Activated CD8-positive, alpha-beta memory T cell treated with anti-CD3 and anti-CD28 coated beads for 36 hours (primary cell): Measurements from ENCODE around the gene TXNDC15. TPM values are rescaled to one million over a fixed set of nuclear protein-coding genes. Genes with fewer than 3 reads are reported as not detected.
"Not testable (repeated sequence)": the region's sequence is repeated elsewhere in the genome, so short reads cannot be mapped to it uniquely, and the experiment has no call there.

Experiments used
- CTCF ChIA-PET: fragments of 350-600 bp; sonication (Branson Sonifier 250); formaldehyde crosslinking; loops from one replicate; lab custom pipeline; 2021; ENCODE audit warnings: antibody characterized with exemption; lab: Charles Lee
- POLR2A ChIA-PET: fragments of 350-600 bp; sonication (Branson Sonifier 250); formaldehyde crosslinking; loops from one replicate; lab custom pipeline; 2021; ENCODE audit warnings: antibody characterized with exemption; lab: Charles Lee
- total RNA-seq, 2 experiments: library from RNA; stranded (reverse); gene quantifications; one replicate each; pipeline ENCODE4 v1.2.3, GENCODE V29; 2021

TXNDC15 gene, protein sequence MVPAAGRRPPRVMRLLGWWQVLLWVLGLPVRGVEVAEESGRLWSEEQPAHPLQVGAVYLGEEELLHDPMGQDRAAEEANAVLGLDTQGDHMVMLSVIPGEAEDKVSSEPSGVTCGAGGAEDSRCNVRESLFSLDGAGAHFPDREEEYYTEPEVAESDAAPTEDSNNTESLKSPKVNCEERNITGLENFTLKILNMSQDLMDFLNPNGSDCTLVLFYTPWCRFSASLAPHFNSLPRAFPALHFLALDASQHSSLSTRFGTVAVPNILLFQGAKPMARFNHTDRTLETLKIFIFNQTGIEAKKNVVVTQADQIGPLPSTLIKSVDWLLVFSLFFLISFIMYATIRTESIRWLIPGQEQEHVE
- 10 to 100 TPM; 33.7 to 43.3 TPM for total RNA-seq

DNA sequence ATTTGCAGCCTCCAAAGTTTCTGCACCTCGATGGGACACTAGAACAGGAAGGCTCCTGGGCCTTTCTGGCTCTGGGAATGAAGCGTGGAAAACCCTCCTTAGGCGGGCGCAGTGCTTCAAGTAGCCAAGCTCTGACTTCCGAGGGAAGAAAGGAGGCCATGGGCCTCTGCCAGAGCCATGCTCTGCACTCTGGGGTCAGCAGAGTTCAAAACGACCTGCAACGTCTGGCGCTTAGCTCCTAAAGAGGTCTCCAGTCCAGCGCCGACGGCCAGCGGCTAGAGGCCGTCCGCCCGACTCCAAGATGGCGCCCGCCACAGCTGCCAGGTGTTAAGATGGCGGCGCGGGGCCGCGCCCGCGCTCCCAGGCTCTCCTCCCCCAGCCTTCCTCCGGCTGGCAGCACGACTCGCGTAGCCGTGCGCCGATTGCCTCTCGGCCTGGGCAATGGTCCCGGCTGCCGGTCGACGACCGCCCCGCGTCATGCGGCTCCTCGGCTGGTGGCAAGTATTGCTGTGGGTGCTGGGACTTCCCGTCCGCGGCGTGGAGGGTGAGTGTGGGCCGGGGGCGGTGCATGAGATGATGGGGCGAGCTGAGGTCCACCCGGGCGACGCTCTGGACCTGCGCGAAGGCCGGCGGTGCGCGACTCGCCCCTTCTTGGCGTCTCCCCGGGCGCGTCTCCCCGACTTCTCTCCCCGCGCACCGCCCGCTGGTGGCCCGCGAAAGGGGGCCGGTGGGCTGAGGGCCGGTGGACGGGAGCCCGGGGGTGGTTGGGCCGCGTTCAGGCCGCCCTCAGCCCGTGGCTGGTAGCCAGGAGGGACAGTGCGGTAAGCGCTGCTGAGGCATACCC lies at the start of gene TXNDC15:
TSS of gene TXNDC15 (plus strand) at position 385 of the 844 bp plus-strand sequence. CDS start at position 442, 57 bp downstream.
- ChIA-PET POLR2A (interaction anchor here (0.5 to 2.0 kb wide), 8 partner anchors 13 to 136 kb away, joined by 4 to 18 read pairs (median 6); partner anchors contain the start of genes C5orf24, CAMLG, DDX46 and PCBD2), CTCF (interaction anchor here (1.7 to 2.2 kb wide), 3 partner anchors 12 to 30 kb away, joined by 3 to 7 read pairs (median 5); partner anchors contain the start of gene PCBD2)

DNA sequence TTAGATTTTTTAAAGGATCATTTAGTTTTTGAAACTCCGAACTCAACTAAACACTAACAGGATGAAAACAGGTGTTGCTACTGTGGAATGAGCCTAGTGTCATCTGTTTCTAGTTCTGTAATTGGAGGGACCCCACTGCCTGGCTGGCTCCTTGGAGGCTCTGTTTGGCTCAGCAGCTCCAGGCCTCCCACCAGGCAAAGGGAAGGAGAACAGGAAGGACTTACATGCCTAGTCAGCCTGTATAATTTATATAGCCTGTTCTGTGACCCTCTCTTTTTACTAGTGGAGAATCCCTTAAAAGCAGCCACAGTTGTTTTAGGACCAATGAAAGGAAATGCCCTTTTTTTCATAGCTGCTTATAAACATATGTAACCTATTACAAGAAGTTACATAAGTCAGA lies 49.5 kb upstream of the TXNDC15 start:
- ChIA-PET POLR2A (interaction anchor here (0.6 kb wide), 2 partner anchors 21 to 69 kb away, joined by 3 read pairs; partner anchors contain the start of gene C5orf24), CTCF (no interaction called here)

DNA sequence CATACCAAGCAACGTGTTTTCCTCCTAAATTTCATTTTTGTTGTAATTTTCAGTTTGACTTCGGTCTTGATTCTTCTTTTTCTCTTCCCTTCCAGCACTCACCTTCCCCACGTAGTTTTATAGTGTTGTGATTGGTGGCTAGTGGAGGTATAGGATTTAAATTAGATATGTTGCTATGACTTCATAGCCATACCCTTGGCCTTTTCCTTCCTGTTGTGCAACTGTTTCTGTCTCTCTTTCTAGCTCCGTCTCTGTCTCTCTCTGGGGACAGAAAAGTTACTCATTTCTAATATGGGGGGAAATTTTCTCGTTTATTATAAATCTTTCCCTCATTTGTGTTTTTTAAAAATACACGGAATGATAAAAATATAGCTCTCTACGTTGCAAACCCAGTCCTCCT lies 49.0 kb upstream of the TXNDC15 start:
- ChIA-PET POLR2A (no interaction called here), CTCF (interaction anchor here (0.6 to 1.0 kb wide), 2 partner anchors 8 to 14 kb away, joined by 3 read pairs; no protein-coding TSS in a partner anchor)

DNA sequence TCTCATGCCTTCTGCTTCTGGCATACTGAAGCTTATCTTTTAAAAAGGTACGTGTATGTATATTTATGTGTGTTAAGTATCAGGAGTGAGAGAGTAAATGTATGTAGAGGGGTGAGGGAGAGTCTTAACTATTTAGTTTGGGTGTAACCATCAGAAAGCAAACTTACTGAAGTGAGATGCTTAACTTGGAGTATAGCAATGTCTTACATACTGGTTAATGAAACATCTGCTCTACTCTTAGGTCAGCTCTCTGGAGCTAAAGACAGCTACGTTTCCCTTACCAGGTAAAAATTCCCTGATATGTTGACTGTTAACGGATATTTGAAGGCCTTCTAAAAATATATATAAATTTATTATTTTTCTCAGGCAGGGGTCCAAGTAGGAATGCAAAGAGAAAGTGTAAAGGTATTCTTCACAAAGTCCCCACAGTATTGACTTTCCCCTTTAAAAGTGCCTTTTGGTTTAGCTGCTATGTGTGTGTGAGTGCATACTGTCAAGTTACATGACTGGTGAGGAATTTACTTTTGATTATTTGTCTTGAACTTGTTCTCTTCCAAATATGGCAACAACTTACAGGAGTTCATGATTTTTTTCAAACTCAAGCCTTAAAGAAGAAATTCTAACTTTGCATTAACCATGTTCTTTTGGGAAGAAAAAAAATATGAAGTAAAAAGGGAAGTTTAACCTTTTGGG lies 40.7 kb upstream of the TXNDC15 start:
- POLR2A ChIA-PET, result no interaction called here
- CTCF ChIA-PET, result interaction anchor here (1.6 kb wide), 1 partner anchor 71 kb away, joined by 5 read pairs; the partner anchor contains the start of gene PCBD2

DNA sequence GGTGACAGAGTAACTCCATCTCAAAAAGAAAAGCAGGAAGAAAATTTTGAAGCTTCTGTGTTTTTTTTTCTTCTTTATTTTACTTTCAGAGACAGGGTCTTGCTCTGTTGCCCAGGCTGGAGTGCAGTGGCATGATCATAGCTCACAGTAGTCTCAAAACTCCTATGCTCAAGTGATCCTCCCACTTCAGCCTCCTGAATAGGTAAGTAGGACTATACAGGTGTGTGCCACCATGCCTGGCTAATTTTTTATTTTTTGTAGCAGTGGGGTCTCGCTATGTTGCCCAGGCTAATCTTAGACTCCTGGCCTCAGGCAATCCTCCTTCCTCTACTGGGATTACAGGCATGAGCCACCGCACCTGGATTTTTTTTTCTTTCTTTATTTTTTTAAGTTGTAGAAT lies 38.5 kb upstream of the TXNDC15 start:
- POLR2A ChIA-PET, result interaction anchor here (0.6 kb wide), 1 partner anchor 15 kb away, joined by 3 read pairs; no protein-coding TSS in a partner anchor
- CTCF ChIA-PET, result no interaction called here

DNA sequence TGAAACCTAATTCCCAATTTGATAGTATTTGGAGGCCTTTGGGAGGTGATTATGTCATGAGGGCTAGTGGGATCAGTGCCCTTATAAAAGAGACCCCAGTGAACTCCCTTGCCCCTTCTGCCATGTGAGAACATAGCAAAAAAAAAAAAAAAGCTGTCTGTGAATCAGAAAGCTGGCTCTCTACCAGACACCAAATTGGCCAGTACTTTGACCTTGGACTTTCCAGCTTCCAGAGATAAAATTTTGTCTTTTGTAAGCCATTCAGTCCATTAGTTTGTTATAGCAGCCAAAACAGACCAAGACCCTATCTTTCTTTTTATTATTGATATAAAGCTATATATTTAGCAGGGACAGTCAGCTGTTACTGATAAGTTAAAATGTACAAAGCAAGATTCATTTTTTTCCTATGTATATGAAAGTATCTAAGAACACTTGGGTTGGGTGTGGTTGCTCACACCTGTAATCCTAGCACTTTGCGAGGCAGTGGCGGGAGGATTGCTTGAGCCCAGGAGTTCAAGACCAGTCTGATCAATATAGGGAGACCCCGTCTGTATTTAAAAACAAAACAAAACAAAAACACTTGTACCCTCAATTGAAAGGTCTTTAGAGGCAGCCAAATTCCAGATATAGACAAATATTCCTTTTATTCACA lies 36.5 kb upstream of the TXNDC15 start:
- POLR2A ChIA-PET, result no interaction called here
- CTCF ChIA-PET, result no interaction called here

DNA sequence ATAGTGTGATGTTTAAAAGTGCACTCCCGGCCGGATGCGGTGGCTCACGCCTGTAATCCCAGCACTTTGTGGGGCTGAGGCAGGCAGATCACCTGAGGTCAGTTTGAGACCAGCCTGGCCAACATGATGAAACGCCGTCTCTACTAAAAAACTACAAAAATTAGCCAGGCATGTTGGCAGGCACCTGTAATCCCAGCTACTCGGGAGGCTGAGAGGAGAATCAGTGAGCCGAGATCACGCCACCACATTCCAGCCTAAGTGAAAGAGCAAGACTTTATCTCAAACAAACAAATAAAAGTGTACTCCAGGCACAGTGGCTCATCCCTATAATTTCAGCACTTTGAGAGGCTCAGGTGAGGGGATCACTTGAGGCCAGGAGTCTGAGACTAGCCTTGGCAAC lies 35.8 kb upstream of the TXNDC15 start:
- CTCF ChIA-PET, result interaction anchor here (0.7 kb wide), 1 partner anchor 110 kb away, joined by 4 read pairs; no protein-coding TSS in a partner anchor
- POLR2A ChIA-PET, result not testable (repeated sequence)

DNA sequence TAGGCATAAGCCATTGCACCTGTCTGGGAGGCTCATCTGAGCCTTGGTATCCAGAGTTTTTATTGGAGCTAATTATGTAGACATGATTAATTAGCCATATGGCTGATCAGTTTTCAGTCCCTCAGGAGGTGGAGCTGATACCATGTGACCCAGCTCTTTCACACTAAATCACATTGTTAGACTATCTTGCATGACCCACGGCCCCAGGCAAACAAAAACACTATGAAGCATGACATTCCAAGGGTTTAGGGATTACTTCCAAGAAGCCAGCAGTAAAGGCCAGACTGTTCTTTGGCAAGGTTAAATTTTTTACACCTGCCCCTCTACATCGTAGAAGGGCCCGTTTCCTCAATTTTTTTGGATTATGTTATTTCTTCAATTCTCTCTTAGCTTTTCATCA lies 33.4 kb upstream of the TXNDC15 start:
- ChIA-PET CTCF (interaction anchor here (0.6 to 1.2 kb wide), 2 partner anchors 9 to 214 kb away, joined by 5 read pairs; no protein-coding TSS in a partner anchor), POLR2A (no interaction called here)

DNA sequence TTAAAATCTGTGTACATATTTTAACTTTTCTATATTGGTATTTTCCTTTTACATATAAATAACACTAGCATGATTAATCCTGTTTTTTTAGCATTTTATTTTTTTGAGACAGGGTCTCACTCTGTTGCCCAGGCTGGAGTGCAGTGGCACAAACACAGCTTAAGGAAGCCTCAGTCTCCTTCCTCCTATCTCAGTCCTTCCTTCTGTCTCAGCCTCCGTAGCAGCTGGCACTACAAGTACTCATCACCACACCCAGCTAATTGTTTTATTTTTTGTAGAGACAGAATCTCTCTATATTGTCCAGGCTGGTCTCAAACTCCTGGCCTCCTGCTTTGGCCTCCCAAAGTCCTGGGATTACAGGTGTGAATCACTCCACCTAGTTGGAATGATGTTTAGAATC lies 29.9 kb upstream of the TXNDC15 start:
- ChIA-PET POLR2A (no interaction called here), CTCF (interaction anchor here (2.6 kb wide), 1 partner anchor 60 kb away, joined by 10 read pairs; the partner anchor contains the start of gene PCBD2)

DNA sequence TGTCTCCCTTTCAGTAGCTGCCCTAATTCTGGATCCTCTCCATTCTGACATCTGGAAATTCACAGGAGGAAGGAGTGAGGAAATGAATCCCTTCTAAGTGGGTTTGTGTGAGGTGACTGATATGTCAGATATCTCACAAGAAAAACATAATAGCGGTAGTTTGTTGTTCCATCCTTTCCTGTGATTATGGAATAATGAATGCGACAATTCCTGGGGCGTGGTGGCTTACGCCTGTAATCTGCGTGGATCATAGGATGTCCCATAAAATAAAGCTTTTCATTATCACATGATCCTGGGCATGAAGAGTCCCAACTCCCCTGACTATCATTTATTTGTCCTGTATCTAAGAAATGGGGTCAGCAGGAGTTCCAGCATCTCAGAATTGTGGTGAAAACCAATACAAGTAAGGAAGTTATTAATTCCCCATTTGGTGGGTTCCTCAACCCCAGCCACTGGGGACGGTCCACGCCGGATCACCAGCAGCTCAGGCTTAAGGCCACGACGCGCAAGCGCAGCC lies 28.8 kb upstream of the TXNDC15 start:
- POLR2A ChIA-PET, result interaction anchor here (0.7 to 1.3 kb wide), 9 partner anchors 14 to 619 kb away, joined by 3 to 17 read pairs (median 3); partner anchors contain the start of genes CAMLG, PCBD2, PPP2CA and TXNDC15
- CTCF ChIA-PET, result interaction anchor here (1.1 kb wide), 1 partner anchor 59 kb away, joined by 8 read pairs; the partner anchor contains the start of gene PCBD2

DNA sequence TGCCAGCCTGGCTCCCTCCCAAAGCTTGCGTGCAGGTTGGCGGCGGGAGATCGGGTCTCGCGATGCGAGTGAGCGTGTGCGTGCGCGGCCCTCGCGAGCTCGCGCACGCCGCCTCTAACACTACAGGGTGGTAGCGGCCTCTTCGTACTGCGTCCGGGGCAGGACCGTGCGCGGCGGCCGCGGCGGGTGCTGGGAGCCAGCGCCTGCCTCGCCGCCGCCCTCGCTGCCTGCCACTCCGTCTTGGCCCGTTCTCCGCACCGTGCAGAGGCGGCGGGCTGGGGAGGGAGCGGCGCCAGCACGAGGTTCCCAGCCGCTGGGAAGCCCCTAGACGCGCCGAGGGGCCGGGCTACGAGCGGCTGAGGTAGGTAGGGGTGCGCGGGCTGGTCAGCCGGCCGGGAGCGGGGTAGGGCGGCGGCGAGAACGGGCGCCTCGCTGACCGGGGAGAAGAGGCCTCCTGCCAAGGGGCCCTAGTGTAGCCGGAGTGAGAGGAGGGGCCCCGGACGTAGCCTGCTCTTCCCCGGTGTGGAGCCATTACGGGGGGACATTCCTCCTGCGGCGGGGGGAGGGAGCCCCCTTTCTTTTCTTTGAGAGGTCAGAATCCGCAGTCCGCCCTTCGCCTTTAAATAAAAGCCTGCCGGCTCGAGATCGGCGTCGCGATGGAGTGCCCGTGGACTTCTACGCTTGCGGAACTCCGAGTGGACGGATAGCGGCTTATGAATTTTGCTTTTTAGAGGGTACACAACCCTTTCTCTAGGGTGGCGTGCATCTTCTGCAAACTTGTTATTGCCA lies 28.1 kb upstream of the TXNDC15 start, which contains the start of gene C5orf24:
TSS of gene C5orf24 (plus strand) at position 117 of the 789 bp plus-strand sequence. CDS start 8,933 bp downstream, outside the sequence.
- ChIA-PET CTCF (interaction anchor here (1.1 kb wide), 1 partner anchor 59 kb away, joined by 8 read pairs; the partner anchor contains the start of gene PCBD2), POLR2A (interaction anchor here (0.7 to 1.3 kb wide), 9 partner anchors 13 to 620 kb away, joined by 3 to 17 read pairs (median 3); partner anchors contain the start of genes CAMLG, PCBD2, PPP2CA and TXNDC15)

DNA sequence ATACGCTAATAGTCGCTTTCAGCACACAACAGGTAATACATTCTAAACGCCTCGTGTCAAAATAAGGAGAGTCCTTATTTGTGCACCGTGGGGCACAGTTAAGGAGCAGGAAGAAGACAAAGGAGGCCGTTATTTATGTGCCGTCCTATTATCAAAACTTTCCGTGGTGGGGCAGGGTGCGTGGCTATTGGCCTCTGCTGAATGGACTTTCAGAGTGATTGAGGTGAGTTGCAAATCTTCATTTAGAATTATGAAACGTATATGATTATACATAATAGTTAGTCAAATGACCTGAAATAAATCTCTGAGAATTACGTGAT lies 27.6 kb upstream of the TXNDC15 start:
- ChIA-PET CTCF (interaction anchor here (0.7 to 3.2 kb wide), 2 partner anchors 58 to 65 kb away, joined by 3 to 12 read pairs; partner anchors contain the start of gene PCBD2), POLR2A (interaction anchor here (0.8 kb wide), 1 partner anchor 27 kb away, joined by 5 read pairs; the partner anchor contains the start of gene TXNDC15)

DNA sequence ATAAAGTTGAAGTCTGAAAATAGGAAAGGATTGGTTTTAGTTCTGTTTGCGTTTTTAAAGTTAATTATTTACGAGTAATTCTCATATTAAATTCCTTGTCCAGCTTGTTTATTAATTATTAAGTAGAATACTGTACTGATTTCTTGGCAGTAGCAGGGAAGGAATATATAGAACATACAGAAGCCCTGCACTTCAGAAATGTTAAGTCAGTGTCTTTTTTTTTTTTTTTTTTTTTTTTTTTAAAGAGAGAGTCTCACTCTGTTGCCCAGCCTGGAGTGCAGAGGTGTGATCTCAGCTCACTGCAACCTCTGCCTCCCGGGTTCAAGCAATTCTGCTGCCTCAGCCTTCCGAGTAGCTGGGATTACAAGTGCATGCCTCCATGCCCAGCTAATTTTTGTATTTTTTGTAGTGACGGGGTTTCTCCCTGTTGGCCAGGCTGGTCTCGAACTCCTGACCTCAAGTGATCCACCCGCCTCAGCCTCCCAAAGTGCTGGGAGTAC lies 24.7 kb upstream of the TXNDC15 start:
- ChIA-PET POLR2A (interaction anchor here (1.1 kb wide), 1 partner anchor 18 kb away, joined by 3 read pairs; no protein-coding TSS in a partner anchor), CTCF (interaction anchor here (0.9 to 3.2 kb wide), 2 partner anchors 9 to 55 kb away, joined by 5 to 12 read pairs; partner anchors contain the start of gene PCBD2)

DNA sequence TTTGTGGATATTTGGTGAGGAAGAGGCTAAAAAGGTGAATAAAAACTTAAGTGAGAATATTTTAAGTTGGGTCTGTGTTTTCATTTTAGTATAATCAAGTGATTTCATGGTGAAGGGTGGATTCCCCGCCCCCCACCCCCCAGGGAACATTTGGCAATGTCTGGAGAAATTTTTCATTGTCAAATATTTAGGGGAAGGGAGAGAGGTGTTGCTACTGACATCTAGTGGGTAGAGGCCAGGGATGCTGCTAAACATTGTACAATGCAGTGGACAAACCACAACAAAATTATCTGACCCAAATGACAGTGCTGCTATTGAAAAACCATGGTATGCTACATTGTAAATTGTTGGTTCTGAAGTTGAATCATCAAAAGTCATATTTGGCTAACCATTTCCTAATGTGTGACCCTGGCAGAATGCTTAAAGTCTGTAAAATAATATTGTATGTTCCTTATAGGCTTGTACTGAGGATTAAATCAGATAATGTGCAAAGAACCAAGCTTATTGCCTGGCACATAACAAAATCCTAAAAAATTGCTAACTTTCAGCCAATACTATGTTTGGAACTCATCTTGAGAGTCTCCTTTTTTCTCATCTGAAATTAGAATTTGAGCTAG lies 22.8 kb upstream of the TXNDC15 start:
- POLR2A ChIA-PET, result interaction anchor here (0.6 to 0.7 kb wide), 2 partner anchors 16 to 40 kb away, joined by 3 read pairs; no protein-coding TSS in a partner anchor
- CTCF ChIA-PET, result interaction anchor here (1.5 kb wide), 1 partner anchor 21 kb away, joined by 3 read pairs; no protein-coding TSS in a partner anchor

DNA sequence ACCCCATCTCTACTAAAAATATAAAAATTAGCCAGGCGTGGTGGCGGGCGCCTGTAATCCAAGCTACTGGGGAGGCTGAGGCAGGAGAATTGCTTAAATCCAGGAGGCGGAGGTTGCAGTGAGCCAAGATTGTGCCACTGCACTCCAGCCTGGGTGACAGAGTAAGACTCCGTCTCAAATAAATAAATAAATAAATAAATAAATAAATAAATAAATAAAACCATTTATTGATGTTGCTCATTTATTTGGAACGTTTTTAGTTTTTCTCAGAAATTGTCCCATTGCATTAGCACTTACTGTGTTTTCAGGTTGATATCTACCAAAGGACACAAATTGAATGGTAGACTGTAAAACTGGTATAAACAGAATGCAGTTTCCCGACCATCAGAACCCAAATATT lies 17.7 kb upstream of the TXNDC15 start:
- CTCF ChIA-PET, POLR2A ChIA-PET: not testable (repeated sequence)

DNA sequence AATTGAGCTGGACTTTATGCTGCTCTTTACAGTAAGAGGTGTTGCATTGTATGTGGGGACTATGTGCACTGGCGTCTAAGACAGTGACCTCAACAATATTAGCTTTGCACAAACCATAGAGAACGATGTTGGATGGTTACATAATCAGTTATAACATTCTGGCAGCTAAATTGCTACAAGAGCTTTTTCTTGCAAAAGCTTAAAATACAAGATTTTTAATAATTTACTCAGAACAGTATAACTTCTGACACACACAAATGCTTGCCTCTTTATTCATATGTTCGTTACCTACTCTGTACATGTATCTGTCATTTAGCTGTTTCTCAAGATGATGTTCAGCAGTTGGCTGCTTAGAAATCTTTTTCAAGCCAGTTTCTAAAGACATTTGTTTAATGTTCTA lies 16.8 kb upstream of the TXNDC15 start:
- CTCF ChIA-PET, result no interaction called here
- POLR2A ChIA-PET, result interaction anchor here (0.6 kb wide), 1 partner anchor 26 kb away, joined by 9 read pairs; no protein-coding TSS in a partner anchor
